CD4-positive, alpha-beta T cell treated with Interleukin-17A for 1 hour (primary cell): ENCODE measurements around the gene RNASEH1.
A peak's percentile ranks its signal among the peaks of the same experiment; 100 is the strongest.

Experiments used
- DNase-seq: peaks from one replicate; pipeline ENCODE4 v3.0.0-alpha.2; 2020

RNASEH1 gene

DNA sequence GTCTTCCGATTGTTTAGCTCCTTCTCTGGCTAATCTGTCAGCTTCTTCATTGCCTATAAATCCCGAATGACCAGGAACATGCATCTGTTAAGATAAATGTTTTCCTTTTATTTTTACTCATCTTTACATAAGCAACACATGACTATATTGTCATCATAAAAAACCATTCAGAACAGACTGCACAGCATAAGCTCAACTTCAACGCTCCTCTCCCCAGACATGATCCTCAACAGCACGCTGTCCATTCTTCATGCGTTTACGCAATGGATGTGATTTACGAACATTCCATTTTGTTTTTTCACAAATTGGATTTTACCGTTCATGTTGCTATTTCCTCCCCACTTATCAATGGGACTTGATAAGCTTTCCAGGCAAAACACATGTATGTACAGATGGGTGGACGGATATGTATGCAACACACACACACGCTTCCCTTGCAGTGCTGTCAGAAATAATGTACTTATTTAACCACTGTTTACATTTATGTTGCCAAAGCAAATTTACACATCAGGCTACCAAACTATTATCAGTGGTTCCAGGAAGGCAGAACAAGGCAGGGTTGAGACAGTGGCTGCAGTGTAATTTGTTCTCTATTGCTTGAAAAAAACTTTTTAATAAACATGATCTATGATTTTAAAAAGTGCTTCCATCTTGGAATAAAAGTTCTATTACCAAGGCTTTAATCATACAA lies 12.2 kb downstream of the RNASEH1 start:
- DNase-seq = no peak

DNA sequence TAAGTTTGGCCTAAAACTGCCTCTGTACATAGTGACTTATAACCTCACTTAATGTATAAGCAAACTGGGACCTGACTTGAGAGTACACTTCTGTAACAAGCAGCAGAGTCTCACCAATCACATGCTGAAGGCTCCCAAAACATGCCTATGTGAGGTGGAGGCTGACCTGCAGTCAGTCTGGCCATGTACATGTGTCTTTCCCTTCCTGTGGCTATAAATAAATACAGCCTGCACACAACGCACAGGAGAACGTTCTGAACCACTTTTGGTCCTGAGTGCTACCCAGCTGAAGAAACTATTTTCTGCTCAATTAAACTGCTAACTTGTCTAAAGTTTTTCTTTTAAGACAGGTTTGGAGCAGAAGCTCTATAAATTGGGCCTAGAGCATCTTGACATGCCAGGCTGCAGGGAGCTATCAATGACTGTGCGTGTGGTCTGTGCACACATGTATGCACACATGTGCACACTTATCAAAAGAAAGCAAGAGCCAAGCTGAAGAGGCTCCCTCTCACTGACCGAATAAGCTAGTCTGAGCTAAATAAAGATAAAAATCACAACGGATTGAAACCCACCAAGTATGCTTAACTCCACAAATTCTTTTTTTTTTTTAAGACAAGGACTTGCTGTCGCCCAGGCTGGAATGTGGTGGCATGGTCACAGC lies 15.0 kb downstream of the RNASEH1 start:
- no peak for DNase-seq

DNA sequence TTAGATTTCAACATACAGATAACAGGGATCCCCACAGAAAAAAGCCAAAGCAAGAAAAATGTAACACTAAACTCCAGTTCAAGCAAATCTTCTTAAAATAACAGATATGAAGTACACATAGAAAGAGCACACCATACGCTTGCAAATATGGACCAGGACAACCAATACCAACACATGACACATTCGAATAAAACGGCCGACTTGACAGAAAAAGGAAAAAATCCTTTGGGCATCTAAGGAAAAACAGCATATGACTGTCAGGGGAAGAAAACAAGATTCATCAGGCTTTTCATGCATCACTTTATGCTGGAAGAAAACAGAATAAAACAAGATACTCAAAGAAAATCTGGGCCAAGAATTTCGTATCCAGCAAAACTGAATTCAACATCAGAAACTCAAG lies 16.0 kb downstream of the RNASEH1 start:
- DNase-seq = no peak

DNA sequence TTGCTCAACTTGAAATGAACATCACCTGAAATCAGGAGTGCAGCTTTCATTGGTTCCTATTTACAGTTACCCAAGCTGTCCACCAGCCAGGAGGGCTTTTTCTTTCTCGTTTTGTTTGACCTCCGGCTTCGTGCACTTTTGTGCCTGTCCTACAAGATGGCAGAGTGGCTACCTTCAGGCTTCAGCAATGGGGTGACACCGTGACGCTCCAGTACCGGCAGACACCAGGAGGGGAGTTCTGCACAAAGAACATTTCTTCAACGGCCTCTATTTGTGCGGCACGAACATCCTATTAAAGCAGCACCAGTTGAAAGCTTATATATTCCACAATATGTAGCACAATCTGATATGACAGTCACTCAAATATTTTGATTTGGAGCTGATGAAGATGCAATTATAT lies 18.3 kb downstream of the RNASEH1 start:
- DNase-seq = no peak

DNA sequence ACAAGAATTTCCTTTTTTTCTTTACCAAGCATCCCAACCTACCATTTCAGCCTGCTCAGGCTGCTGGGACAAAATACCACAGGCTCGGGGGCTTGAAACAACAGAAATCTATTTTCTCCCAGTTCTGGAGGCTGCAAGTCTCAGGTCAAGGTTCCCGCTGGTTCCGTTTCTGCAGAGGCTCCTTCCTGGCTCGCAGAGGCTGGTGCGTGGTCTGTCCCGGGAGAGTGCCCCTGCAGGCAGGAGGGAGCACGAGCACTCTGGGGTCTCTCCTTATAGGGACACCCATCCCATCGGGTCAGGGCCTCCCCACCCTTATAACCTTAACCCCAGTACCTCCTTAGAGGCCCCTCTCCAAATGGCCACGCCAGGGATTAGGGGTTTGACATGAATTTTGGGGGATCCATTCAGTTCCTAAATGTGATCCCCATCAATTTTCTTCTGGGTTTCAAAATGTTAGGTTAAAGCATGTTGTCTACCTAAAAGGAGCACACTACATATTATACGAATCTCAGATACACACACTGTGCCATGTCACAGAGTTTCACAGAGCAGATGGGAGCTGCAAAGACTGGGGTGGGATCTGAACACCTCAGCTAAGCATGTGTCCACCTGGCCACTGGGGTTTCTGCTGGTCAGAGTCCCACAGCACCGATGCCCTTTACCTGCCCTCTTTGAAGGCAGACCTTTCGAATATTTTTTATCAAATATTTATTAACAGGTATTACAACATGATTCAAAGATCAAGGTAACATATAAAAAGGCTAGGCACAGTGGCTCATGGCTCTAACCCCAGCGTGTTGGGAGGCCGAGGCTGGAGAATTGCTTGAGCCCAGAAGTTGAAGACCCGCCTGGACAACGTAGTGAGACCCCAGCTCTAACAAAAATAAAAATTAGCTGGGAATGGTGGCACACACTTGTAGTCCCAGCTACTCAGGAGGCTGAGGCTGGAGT lies 21.2 kb downstream of the RNASEH1 start:
- no peak for DNase-seq

DNA sequence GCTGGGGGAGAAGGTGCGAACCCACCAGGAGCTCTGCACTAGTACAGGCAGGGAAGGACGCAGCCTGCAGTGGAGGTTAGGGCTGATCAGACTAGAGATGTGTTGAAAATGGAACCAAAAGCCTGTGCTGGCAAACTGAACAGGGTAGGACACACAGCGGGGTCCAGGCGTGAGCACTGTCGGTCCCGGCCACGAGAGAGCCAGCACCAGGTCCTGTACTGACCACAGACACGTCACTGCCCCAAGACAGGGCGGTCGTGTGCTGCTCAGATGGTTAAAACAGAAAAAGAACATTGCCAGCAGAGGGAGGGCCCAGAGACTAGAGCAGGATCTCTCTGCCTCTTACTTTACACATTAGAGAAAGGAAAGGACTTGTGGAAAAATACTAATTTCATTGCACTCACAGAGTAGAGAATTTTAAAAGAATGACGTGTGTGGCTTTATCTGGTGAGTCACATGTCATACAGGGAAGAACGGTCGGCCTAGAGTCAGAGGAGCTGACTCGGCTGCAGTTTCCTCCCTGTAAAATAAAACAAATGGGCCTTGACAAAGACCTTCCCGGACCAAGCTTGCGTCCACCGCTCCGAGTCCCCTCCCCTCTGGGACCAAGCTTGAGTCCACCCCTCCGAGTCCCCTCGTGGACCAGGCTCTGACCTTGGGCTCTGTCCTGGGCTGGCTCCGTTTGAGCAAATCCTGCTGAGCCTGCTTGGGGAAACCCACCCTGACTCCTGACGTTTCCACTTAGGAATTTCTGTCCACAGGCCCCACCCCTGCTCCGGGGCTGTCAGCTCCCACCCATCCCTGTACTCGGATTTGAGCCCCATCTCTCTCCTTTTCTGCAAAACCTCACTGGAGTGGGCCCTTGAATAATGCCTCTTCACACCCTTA lies 22.1 kb downstream of the RNASEH1 start:
- DNase-seq = no peak

DNA sequence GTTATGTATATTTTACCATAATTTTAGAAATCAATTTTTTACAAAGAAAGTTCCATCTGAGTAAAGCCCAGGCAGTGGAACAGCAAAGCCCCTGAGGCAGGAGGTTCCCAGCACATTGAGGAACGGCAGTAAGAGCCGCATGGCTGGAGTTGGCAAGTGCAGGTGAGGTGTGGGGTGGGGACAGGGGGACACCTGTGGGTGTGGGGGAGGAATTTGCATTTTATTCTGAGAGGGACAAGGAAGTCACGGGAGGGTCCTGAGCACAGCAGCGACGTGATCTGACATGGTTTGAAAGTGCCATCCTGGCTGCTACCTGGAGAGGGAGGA lies 22.7 kb downstream of the RNASEH1 start:
- no peak for DNase-seq

DNA sequence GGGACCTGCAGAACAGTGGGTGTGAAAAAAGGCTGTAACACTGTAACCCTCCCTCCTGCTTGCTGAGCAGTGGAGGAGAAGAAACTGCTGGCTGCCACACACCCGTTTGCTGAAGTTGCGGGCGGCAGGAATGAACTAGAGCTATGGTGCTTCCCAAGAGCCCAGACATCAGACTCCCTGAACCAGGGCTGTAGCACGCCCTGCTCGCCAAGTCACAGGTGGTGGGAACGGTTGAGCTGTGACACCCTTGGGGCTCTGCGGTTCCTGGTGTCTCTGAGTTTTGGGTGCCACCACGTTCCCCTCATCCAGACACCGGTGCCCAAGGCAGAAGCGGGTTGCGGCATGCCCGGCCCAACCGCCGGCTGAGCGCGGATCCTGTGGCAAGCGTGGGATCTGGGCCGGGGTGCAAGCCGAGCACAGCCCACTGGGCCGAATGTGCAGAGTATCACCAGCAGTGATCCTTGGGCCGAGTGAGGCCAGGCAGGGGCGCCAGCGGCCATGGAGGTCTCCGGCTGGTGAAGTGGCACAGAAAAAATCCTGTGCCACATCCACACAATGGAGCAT lies 23.8 kb downstream of the RNASEH1 start:
- no peak for DNase-seq

DNA sequence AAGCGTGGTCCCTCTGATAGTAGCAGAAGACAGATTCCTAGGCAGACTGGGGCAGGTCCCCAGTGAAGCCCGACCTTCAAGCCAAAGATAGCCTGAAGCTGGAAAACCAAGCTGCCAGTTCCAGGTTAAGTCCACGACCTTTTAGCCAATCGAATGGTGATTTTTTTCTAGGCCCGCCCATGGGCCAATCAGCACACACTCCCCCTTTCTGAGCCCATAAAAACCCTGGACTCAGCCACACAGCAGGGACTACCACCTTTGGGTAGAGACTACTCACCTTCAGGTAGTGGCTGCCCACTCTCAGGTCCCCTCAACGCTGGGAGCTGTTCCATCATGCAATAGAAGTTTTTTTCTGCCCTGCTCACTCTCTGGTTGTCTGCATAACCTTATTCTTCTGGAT lies 24.3 kb downstream of the RNASEH1 start:
- DNase-seq = no peak

DNA sequence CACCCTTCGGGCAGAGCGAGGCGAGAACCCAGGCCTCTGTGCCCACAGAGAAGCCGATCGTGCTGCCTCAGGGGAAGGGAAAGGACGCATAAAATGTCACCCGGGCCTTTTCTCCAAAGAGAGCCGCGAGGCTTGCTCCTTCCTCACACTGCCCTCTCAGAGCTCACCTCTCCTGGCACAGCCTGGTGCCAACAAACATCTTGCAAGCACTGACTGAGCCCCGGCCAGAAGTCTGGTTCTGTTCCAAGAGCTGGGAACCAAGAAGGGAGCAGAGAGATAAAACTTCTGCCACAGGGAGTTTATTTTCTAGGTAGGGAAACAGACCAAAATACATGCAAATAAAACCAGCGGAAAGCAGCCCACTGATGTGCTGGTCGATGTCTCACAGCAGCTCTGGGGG lies 25.2 kb downstream of the RNASEH1 start:
- no peak for DNase-seq

DNA sequence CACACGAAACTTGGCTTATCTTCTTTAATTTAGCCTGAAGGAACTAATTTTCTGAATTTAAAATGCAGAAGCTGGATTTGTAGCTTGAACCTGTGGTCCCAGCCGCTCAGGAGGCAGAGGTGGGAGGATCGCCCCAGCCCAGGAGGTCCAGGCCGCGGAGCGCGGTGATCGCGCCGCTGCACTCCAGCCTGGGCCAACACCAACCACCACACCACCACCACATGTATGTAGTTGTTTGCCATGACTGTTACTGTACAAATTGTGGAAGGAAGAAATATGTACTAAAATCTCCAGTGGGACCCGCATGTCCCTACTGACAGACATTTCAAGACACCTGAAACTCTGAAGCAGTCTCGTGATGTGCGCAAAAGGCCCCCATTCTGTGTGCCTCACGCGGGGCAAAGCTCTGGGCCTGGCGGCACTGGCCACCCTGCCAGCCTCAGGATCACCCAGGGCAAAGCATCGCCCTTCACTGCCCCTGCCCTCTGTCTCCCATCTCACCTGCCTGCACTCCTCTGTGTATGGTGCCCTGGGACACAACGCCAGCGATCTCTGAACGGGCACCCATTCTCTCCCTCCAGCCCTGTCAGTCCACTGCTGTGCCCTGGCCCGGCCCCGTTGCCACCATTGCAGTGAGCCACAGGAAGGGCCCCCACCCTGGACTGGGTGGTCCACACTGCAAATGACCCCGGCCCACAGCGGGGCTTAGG lies 28.7 kb downstream of the RNASEH1 start:
- DNase-seq = no peak

DNA sequence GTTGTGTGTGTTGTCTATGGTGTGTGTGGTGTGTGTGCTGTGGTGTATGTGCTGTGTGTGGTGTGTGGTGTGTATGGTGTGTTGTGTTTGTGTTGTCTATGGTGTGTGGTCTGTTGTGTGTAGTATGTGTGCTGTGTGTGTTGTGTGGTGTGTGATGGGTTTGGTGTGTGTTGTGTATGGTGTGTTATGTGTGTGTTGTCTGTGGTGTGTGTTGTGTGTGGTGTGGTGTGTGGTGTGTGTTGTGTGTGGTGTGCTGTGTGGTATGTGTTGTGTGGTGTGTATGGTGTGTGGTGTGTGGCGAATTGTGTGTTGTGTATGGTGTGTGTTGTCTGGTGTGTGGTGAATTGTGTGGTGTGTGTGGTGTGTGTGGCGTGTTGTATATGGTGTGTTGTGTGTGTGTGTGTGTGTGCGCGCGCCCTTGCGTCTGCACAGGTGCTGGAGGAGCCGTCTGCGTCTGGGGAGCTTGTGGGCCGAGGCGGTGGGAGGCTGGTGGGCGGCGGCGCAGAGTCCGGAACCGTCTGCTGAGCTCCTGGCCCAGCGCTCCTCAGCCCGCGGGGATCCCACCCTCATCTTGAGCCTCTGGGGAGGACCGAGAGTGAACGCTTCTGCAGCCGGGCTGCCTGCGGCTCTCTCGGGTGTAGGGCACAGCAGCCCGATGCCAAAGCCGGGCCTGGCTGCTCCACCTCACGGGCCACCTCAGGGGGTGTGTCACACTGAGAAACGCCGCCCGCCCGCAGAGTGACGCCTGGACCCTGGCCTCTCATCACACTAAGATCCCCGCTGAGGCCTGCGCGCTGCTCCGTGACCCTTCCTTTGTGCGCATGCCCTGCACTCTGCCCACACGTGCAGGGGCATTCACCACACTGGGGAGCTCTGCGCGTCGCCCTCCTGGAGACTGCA lies 30.0 kb downstream of the RNASEH1 start:
- no peak for DNase-seq

DNA sequence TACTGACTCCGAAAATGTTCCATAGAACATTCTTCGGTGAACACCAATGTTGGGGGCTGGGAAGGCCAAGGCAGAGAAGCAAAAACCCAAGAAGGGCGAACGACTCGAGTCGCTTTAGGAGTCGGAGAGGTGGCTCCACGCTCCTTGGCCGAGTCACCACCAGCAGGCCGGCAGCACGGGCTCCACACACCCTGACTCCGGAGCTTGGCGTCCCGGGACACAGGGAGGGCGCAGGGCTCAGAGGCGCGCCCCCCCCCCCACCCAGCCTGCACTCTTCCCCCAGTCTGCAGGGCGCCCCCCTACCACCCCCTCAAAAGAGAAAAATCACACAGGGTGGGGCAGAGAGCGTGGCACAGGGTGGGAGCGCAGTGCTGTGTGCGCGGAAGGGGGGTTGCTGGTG lies 31.3 kb downstream of the RNASEH1 start:
- DNase-seq = no peak

DNA sequence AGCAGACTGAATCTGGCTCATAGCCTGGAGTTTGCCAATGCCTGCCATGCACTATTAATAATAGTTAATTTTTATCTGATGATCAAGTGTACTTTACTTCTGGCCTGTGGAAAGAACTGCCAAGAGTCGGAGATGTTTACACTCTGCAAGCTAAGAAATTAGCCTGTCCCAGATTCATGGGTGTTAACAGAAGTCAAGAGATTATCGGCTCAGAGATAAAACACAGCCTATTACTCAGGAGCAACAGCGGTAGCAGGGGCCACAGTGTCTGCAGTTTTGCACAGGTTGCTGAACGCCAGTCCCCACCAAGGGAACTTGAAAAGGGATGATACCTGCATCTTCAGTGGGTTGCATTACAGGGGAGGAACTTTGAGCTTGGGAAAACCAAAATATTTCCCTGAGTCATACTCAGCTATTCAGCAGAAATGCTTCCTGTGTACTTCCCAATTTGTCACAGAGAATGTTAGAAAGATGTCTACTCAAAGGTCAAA lies 34.5 kb downstream of the RNASEH1 start:
- DNase-seq = no peak

DNA sequence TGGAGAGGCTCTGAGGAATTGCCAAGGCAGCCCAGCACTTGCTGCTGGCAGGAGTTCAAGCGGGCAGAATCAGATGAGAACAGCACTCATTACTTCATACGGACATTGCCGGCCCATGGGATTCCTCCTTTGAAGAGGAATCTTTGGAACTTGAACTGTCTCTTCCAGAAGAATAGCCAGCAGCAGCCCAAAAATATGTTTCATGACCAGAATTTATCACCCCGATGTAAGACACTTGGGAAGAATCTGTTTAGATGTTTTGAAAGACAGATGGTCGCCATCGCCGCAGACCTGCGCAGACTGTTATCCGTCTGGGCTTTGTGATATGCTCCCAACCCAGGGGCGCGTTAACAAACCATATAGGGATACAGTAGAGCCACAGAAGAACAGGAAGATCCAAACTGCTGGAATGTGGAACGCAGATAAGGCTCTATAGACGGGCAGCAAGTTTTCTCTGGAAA lies 35.1 kb downstream of the RNASEH1 start:
- DNase-seq = no peak

DNA sequence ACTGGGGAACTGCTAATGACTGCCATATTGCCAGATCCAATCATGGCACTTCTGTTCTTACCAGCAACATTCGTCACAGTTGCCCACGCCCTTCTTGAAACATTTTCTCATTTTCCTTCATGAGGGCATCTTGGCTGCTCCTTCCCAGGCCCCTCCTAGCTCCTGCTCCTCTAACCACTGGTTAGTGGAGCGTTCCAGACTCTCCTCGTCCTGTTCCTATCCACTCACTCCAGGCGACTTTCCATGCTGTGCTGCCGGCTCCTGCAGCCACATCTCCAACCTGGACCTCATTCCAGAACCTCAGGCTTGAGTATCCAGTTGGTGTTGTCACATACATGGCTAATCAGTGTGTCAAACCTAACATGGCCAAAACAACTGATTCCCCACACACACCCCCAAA lies 37.5 kb downstream of the RNASEH1 start:
- DNase-seq = no peak

DNA sequence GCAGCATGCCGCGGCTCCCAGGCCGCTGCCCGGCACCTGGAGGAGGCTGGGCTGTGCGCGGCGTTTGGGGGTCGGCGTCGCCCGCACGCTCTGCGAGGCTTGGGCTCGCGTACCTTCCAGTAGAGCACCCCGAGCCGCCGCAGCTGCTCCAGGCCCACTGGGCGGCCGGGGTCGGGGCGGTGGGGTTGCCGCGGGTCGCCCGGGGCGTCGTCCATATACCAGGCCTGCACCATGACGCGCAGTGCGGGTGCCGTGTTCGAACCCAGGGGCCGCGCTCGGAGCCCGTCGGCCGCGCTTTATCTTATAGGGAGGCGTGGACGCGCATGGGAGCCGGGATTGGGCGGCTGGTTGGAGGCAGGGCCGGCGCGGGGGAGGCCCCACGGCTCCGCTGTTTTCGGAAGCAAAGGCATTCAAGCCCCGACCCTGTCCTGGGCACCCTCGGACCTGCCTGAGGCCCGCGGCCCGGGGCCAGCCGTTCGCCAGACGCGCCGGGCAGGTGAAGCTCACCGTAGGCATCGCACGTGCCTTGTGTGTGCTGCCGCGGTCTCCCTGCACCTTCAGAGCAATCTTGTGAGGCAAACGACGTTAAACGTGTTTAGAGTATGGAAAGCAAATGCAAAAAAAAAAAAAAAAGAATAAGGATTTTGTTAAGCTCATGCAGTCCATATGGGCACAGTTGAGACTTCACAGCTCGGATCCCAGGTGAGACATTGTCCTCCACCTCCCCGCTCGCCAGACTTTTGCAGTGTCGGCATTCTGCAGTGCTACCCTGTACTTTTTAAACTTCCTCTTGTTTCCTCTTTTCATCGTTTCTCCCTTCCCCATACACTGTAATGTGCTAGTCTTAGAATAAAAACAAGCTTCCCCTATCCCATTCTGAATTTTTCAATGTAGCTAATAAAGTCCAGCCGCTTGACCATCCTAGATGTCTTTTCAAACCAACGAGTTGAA lies 38.6 kb downstream of the RNASEH1 start, which contains the start of gene ADI1:
Gene ADI1, minus strand, starts transcription at position 277 of the 951 bp plus-strand sequence. Its CDS starts 44 bp downstream, at position 233.
- peak; percentile 79 for DNase-seq

DNA sequence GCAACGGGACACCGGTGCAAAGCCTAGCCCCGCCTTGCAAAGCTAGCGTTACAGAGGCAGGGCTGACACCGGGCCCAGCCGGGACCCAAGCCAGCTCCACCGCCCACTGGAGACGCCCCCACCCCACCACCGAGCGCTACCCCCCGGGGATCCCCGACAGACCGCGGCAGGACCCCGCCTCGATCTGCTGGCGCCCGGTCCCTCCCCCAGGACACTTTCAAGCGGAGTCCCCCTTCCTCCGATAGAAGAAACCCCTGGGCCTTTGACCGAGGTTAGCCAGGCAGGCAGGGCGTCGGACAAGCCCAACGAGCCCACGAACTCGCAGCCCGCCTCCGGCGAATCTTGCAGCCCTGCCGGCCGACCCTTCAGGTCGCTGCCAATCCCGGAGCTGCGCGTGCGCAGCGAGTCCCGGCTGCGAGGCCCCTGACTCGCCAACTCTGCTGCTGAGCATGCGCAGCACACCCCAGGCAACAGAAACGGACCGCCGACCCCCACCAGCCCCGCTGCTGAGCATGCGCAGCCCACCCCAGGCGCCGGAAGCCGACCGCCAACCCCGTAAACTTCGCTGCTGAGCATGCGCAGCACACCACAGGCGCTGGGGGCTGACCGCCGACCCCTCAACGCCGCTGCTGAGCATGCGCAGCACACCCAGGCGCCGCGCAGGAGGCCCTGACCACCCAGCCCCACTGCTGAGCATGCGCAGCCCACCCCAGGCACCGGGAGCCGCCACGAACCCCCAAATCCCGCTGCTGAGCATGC lies 39.5 kb downstream of the RNASEH1 start:
- peak; percentile 99 for DNase-seq
